Stimulated activated naive CD8-positive, alpha-beta T cell treated with anti-CD3 and anti-CD28 coated beads, Interleukin-15, Interleukin-2, amounts not matched to agents 100 ng/mL and 50 ng/mL, for 24 hours (primary cell): ENCODE results near the gene TOMM40L.

Experiments used
- H3K27ac Mint-ChIP-seq: one replicate; pipeline ENCODE4 v1.8.0; 2021; ENCODE audit warnings: mild to moderate bottlenecking, mixed read lengths
- H3K27me3 Mint-ChIP-seq: one replicate; pipeline ENCODE4 v1.8.0; 2021; ENCODE audit warnings: mixed read lengths
- H3K36me3 Mint-ChIP-seq: one replicate; pipeline ENCODE4 v1.8.0; 2021; ENCODE audit warnings: low read depth, mixed read lengths
- H3K4me1 Mint-ChIP-seq: one replicate; pipeline ENCODE4 v1.8.0; 2021; ENCODE audit warnings: low read depth, mixed read lengths
- H3K4me3 Mint-ChIP-seq: one replicate; pipeline ENCODE4 v1.8.0; 2021; ENCODE audit warnings: mild to moderate bottlenecking, mixed read lengths
- H3K9me3 Mint-ChIP-seq: one replicate; pipeline ENCODE4 v1.8.0; 2021; ENCODE audit warnings: mixed read lengths

TOMM40L gene

GRCh38 chr1:161201836-161202712, 23.8 kb upstream of the TOMM40L start, which contains the start of gene NDUFS2:
NDUFS2 (plus strand) TSS chr1:161202367; CDS start chr1:161202386, 19 bp downstream.
- peaks cover 64% of the 10 kb centered on the region for H3K4me1 Mint-ChIP-seq

GRCh38 chr1:161206411-161207140, 19.3 kb upstream of the TOMM40L start:
- no peaks in the 10 kb centered on the region for H3K27me3 Mint-ChIP-seq
- peaks cover 51% of the 10 kb centered on the region for H3K4me1 Mint-ChIP-seq
- no peaks in the 10 kb centered on the region for H3K9me3 Mint-ChIP-seq
- H3K4me3 Mint-ChIP-seq, result no peak overlapping the region
- H3K27ac Mint-ChIP-seq, result no peak overlapping the region
- peaks cover 57% of the 10 kb centered on the region for H3K36me3 Mint-ChIP-seq

More at GRCh38 chr1:161201836-161202712, 23.8 kb upstream of the TOMM40L start, which contains the start of gene NDUFS2:
- no peaks in the 10 kb centered on the region for H3K9me3 Mint-ChIP-seq
- peak within 1 kb of the TSS; percentile 92 for H3K27ac Mint-ChIP-seq
- peak within 1 kb of the TSS; percentile 90 for H3K4me3 Mint-ChIP-seq
- peaks cover 34% of the 10 kb centered on the region for H3K36me3 Mint-ChIP-seq
- H3K27me3 Mint-ChIP-seq, result no peaks in the 10 kb centered on the region

- Mint-ChIP-seq H3K4me1 (peaks cover 46% of the 10 kb centered on the region), H3K27me3 (no peaks in the 10 kb centered on the region), H3K9me3 (no peaks in the 10 kb centered on the region), H3K36me3 (peaks cover 63% of the 10 kb centered on the region), H3K4me3 (no peak overlapping the region), H3K27ac (no peak overlapping the region)
These were observed 18.7 kb upstream of the TOMM40L start for GRCh38 chr1:161207173-161207572.

GRCh38 chr1:161209790-161210409, 16.0 kb upstream of the TOMM40L start:
- Mint-ChIP-seq H3K4me1 (peaks cover 28% of the 10 kb centered on the region), H3K4me3 (no peak overlapping the region), H3K9me3 (no peaks in the 10 kb centered on the region), H3K27me3 (no peaks in the 10 kb centered on the region), H3K27ac (peak overlapping the region; percentile 60), H3K36me3 (peaks cover 73% of the 10 kb centered on the region)

- Mint-ChIP-seq H3K27me3 (no peaks in the 10 kb centered on the region), H3K4me3 (no peak overlapping the region), H3K4me1 (peaks cover 46% of the 10 kb centered on the region), H3K9me3 (no peaks in the 10 kb centered on the region), H3K27ac (peak overlapping the region; percentile 19), H3K36me3 (peaks cover 48% of the 10 kb centered on the region)
These were observed 11.5 kb upstream of the TOMM40L start for GRCh38 chr1:161214369-161214768.

GRCh38 chr1:161215076-161215475, 10.8 kb upstream of the TOMM40L start, which contains the start of gene FCER1G:
FCER1G (plus strand) TSS chr1:161215295; CDS start chr1:161215322, 27 bp downstream.
- peak within 1 kb of the TSS; percentile 62 for H3K4me3 Mint-ChIP-seq

GRCh38 chr1:161216945-161217712, 8.7 kb upstream of the TOMM40L start:
- Mint-ChIP-seq H3K4me1 (peaks cover 60% of the 10 kb centered on the region), H3K36me3 (peaks cover 28% of the 10 kb centered on the region), H3K27ac (peak overlapping the region; percentile 87), H3K4me3 (peak overlapping the region; percentile 60), H3K27me3 (peaks cover 4% of the 10 kb centered on the region), H3K9me3 (no peaks in the 10 kb centered on the region)

More at GRCh38 chr1:161215076-161215475, 10.8 kb upstream of the TOMM40L start, which contains the start of gene FCER1G:
- Mint-ChIP-seq H3K4me1 (peaks cover 46% of the 10 kb centered on the region), H3K27ac (peak within 1 kb of the TSS; percentile 53), H3K36me3 (peaks cover 41% of the 10 kb centered on the region), H3K9me3 (no peaks in the 10 kb centered on the region), H3K27me3 (no peaks in the 10 kb centered on the region)

- peak overlapping the region; percentile 79 for H3K27ac Mint-ChIP-seq
- H3K9me3 Mint-ChIP-seq, result no peaks in the 10 kb centered on the region
- peaks cover 4% of the 10 kb centered on the region for H3K27me3 Mint-ChIP-seq
- H3K36me3 Mint-ChIP-seq, result peaks cover 24% of the 10 kb centered on the region
- peak overlapping the region; percentile 38 for H3K4me3 Mint-ChIP-seq
- peaks cover 62% of the 10 kb centered on the region for H3K4me1 Mint-ChIP-seq
These were observed 8.0 kb upstream of the TOMM40L start for GRCh38 chr1:161217831-161218230.

- Mint-ChIP-seq H3K9me3 (no peaks in the 10 kb centered on the region), H3K4me1 (peaks cover 62% of the 10 kb centered on the region), H3K27me3 (peaks cover 4% of the 10 kb centered on the region), H3K27ac (peak overlapping the region; percentile 79), H3K4me3 (peak overlapping the region; percentile 38), H3K36me3 (peaks cover 18% of the 10 kb centered on the region)
These were observed 7.4 kb upstream of the TOMM40L start for GRCh38 chr1:161218301-161219077.

GRCh38 chr1:161219078-161219892, 6.6 kb upstream of the TOMM40L start:
- peaks cover 4% of the 10 kb centered on the region for H3K27me3 Mint-ChIP-seq
- peaks cover 62% of the 10 kb centered on the region for H3K4me1 Mint-ChIP-seq
- peaks cover 10% of the 10 kb centered on the region for H3K36me3 Mint-ChIP-seq
- peak overlapping the region; percentile 66 for H3K27ac Mint-ChIP-seq
- H3K4me3 Mint-ChIP-seq, result no peak overlapping the region
- no peaks in the 10 kb centered on the region for H3K9me3 Mint-ChIP-seq

- peaks cover 4% of the 10 kb centered on the region for H3K27me3 Mint-ChIP-seq
- H3K27ac Mint-ChIP-seq, result peak overlapping the region; percentile 51
- peak overlapping the region; percentile 4 for H3K4me3 Mint-ChIP-seq
- H3K4me1 Mint-ChIP-seq, result peaks cover 63% of the 10 kb centered on the region
- H3K36me3 Mint-ChIP-seq, result peaks cover 3% of the 10 kb centered on the region
- no peaks in the 10 kb centered on the region for H3K9me3 Mint-ChIP-seq
These were observed 5.9 kb upstream of the TOMM40L start for GRCh38 chr1:161220002-161220401.

- H3K27ac Mint-ChIP-seq, result no peak overlapping the region
- no peaks in the 10 kb centered on the region for H3K9me3 Mint-ChIP-seq
- no peaks in the 10 kb centered on the region for H3K36me3 Mint-ChIP-seq
- no peak overlapping the region for H3K4me3 Mint-ChIP-seq
- peaks cover 4% of the 10 kb centered on the region for H3K27me3 Mint-ChIP-seq
- peaks cover 64% of the 10 kb centered on the region for H3K4me1 Mint-ChIP-seq
These were observed 3.5 kb upstream of the TOMM40L start for GRCh38 chr1:161222175-161223019.
